ENCODE measurements around the gene RRP12. TPM values are rescaled to one million over a fixed set of nuclear protein-coding genes. Genes with fewer than 3 reads are reported as not detected.
"Not testable (repeated sequence)": the region's sequence is repeated elsewhere in the genome, so short reads cannot be mapped to it uniquely, and the experiment has no call there.

Gene RRP12
- total RNA-seq, 2 donors from 2014 or later = 7.6 to 27.2 TPM

DNA sequence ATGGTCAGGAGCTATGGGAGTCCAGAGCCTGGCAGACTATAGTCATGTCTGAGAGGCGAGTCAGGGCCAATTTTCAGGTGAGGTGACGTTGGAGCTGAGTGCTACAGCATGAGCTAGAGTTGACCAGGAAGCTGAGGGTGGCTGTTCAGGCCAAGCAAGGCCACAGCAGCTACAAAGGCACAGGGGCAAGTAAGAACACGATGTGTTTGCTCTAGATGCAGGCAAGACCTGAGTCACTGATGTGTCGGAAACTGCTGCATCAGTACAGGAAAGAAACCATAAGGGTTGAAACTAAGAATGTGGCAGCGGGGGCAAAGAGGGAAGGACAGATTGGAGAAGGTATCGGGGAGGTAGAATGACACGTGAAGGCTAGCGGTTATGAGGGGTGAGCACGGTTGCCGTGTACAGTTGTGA, 11.8 kb upstream of the RRP12 start:
- DNase-seq = no peak
- intact Hi-C loops (cut with DNase I) = no loop called here
- no peak for ATAC-seq

DNA sequence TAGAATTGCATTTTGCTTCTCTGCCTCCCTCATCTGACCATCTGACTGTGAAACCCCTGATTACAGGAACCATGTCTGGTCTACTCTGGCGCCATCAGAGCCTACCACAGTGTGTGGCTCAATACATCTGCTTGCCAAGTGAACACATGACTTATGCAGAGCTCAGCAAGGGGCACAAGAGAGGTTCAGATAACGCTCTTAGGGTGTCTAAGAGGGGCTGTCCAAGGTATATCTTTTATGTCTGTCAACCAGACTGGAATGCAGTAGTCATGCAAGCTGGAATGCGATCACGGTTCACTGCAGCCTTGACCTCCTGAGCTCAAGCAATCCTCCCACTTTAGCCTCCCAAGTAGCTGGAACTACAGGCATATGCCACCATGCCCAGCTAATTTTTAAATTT, 10.3 kb upstream of the RRP12 start:
- intact Hi-C loops (cut with DNase I) = no loop called here
- DNase-seq (no peak), ATAC-seq (no peak)

DNA sequence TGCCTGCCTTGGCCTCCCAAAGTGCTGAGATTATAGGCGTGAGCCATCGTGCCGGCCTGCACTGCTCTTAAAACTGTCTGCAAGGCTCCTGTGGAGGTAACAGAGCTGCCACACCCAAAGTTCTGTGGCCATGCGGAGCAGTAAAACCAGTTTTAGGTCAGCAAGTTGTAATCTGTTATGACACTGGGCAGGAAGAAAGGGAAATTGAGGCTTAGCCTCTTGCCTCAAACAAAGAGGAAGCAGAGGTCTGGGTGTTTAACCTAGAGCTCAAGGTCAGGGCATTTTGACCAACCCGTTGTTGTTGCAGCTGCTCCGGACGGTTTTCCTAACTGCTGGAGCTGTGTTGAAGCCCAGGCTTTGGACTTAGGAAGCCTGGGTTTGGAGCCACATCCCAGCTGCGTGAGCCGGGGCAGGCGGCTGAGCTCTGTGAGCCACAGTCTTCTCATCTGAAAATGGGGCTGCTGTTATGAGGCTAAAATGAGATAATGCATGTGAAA, 7.4 kb upstream of the RRP12 start:
- ATAC-seq (no peak), DNase-seq (no peak)
- intact Hi-C loops (cut with DNase I) = loop anchor here in 1 of 2 donors (5.0 kb wide), 1 partner anchor 144 kb away; no protein-coding TSS in a partner anchor

DNA sequence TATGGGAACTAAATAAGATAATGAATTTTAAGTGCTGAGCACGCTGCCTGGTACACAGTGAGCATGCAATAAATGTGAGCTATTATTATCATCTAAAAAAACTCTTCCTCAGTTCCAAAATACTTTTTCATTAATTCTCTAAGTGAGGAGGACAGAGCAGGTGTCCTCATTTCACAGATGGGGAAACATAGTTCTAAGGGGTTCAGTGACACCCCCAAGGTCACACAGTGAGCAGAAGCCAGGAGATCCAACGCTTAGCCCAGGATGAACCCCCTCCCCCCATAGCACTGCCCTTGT, 6.8 kb upstream of the RRP12 start:
- ATAC-seq (no peak), DNase-seq (no peak)
- intact Hi-C loops (cut with DNase I) = loop anchor here in 1 of 2 donors (5.0 kb wide), 1 partner anchor 144 kb away; no protein-coding TSS in a partner anchor

DNA sequence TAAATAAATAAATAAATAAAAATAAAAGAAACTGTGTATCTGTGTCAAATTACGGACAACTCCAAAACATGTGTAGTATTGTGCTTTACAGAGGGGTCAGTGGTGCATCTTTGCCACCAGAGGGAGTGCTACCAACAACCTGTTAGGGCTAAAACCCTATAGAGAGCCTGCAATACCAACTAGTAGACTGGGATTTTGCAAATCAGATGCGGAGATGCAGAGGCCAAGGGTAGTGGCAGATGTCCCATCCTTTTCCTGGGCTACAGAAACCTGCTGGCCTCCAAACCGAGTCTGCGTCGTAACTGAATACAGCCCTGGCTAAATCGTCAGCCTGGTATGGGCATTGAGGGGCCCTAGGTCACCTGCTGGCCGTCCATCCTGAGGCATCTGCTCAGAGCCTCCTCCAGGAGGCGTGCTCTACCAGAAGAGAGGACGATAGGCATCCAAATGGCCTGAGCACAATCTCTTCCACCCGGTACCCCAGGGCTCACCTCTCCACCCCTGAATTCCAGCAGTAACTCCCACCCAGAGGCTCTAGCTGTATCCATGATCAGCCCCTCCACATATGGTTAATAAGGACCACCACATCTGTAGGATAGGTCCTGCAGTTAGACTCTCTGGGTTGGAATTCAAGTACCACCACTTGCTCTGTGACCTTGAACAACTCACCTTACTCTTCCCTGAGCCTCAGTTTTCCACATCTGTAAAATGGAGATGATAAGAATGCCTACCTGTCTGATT, 6.2 kb upstream of the RRP12 start:
- peak; percentile 91 to 97 for ATAC-seq
- intact Hi-C loops (cut with DNase I) = loop anchor here in 1 of 2 donors (5.0 kb wide), 1 partner anchor 145 kb away; no protein-coding TSS in a partner anchor
- no peak for DNase-seq

DNA sequence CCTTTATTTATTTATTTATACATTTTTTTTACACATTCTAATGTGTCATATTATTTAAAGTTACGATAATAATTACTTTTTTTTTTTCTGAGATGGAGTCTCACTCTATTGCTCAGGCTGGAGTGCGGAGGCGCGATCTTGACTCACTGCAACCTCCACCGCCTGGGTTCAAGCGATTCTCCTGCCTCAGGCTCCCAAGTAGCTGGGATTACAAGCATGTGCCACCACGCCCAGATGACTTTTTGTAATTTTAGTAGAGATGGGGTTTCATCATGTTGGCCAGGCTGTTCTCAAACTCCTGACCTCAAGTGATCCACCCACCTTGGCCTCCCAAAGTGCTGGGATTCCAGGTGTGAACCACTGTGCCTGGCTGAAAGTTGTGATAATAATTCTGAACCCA, 5.3 kb upstream of the RRP12 start:
- intact Hi-C loops (cut with DNase I) = loop anchor here in 1 of 2 donors (5.0 kb wide), 1 partner anchor 146 kb away; no protein-coding TSS in a partner anchor
- DNase-seq, ATAC-seq: not testable (repeated sequence)

DNA sequence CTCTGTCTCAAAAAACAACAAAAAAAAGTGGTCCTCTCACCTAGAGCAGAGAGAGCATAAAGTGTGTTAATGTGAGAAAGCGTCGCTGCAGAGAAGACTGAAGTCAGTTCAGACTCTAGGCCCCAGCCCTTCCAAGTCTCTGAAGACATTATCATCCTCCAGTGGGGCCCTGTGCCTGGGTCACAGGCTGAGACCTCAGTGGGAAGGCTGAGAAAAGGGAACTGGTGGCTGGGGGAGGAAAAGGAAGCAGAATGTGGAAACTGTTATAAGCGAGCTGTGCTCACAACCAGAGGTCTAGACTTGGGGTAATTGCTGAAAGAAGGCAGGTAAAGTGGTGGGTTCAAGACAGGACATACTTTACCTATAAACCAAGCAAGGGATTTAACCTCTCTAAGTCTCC, 4.9 kb upstream of the RRP12 start:
- ATAC-seq = no peak
- intact Hi-C loops (cut with DNase I) = loop anchor here in 1 of 2 donors (5.0 kb wide), 1 partner anchor 146 kb away; no protein-coding TSS in a partner anchor
- no peak for DNase-seq

DNA sequence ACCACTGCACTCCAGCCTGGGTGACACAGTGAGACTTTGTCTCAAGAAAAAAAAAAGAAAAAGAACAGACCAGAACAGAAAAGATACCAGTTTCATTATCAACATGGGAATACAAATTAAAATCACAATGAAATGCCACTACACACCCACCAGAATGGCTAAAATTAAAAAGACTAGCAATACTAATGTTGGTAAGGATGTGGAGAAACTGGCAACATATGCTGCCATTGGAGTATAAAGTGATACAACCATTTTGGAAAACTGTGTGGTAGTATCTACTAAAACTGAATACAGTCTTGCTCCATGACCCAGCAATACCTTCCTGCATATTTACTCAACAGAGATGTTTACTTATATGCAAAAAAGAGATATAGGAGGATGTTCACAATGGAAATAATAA, 2.9 kb upstream of the RRP12 start:
- ATAC-seq (no peak), DNase-seq (no peak)
- intact Hi-C loops (cut with DNase I) = no loop called here

DNA sequence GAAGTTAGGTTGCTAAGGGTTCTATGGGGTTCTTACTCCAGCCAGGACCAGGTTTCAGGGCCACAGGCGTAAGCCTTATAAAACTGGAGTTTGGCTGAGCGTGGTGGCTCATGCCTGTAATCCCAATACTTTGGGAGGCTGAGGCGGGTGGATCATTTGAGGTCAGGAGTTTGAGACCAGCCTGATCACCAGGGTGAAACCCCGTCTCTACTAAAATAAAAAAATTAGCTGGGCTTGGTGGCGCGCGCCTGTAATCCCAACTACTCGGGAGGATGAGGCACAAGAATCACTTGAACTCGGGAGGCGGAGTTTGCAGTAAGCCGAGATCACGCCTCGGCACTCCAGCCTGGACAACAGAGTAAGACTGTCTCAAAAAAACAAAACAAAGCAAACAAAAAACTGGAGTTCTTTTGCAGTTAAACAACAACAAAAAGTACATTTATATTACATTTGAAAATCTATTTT, 347 bp upstream of the RRP12 start:
- intact Hi-C loops (cut with DNase I) = no loop called here
- no peak for DNase-seq
- ATAC-seq = no peak

DNA sequence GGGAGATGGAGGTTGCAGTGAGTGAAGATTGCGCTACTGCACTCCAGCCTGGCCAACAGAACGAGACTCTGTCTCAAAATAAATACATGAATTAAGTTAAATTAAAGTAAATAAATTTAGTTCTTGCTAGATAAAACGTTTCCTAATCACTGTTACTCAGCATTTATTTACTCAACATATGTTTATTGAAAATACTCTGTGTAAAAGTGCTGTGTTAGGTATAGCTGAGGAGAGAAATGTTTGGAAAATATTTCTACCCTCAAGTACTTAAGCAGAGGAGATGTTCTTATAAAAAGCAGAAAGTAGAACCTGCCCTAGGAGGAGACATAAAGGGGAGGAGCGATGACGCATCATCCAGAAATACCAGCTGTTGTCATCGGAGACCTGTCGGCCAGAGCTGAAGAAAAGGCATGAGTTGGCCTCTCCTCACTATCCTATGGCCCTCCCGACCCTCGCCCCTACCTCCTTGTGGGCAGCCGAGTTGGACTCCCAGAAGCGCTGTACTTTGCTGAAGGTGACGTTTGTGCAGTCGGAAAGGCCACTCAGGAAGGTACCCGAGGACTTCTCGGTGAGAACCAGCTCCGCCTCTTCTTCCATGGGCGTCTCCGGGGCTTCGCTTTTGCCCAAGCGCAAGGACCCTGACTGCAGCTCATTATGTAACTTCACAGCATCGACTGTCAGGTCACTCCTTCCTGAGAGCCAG, 1.1 kb downstream of the RRP12 start:
- DNase-seq (peak; percentile 58), ATAC-seq (peak; percentile 39 to 68)
- intact Hi-C loops (cut with DNase I) = no loop called here

DNA sequence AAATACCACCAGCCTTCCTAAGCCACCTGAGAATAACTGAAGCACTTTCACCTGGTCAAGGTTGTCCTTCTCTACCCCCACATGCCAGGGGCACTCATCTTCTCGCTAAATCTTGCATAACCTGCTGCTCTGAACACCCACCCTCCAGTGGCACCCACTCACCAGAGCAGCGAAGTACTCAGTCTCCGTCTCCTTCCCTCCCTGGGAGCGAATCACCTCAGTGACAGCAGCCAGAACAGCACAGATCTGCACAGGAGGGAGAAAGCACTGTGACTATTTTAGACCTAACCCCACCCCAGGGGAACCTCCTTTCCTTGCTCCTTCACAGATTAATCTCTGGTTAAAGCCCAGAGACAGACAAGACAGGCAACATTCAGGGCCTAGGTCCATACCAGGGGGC, 5.1 kb downstream of the RRP12 start:
- DNase-seq (no peak), ATAC-seq (no peak)
- intact Hi-C loops (cut with DNase I) = no loop called here

DNA sequence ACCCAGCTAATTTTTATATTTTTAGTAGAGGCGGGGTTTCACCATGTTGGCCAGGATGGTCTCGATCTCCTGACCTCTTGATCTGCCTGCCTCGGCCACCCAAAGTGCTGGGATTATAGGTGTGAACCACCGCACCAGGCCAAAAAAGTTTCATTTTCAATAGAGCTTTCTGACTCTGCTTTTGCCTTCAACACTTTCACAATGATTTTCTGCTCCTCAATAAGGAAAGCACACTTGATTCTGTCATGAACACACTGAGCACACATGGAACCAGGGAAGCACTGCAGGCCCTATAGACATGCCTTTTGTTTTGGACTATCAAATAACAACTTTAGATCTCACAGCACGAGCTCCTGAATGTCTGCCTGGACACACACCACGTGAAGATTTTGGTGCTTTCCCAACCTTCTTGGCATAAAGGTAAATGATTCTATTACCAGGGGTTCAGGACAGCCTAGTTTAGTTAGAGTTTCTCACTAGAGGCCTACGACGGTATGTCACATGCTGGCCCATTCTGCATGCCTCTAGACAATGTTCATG, 8.0 kb downstream of the RRP12 start:
- no peak for ATAC-seq
- no peak for DNase-seq
- intact Hi-C loops (cut with DNase I) = no loop called here

DNA sequence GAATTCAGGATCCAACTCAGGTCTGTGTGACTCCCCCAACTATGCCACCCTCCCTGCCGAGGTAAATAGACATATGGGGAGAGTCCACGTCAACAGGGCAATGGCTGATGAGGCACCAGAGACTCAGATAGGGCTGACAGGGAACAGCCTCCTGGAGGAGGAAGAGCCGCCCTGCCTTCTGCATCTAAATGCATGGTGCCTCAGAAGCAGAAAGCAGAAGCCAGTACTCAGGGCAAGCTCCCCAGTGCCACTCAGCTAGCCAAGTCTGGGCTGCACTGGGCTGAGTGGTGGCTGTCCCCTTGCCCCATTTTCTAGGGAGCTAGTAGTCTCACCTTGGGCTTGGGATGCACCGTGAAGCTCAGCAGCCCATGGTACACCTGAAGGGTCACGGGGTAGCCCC, 11.0 kb downstream of the RRP12 start:
- intact Hi-C loops (cut with DNase I) = no loop called here
- DNase-seq = no peak
- no peak for ATAC-seq

DNA sequence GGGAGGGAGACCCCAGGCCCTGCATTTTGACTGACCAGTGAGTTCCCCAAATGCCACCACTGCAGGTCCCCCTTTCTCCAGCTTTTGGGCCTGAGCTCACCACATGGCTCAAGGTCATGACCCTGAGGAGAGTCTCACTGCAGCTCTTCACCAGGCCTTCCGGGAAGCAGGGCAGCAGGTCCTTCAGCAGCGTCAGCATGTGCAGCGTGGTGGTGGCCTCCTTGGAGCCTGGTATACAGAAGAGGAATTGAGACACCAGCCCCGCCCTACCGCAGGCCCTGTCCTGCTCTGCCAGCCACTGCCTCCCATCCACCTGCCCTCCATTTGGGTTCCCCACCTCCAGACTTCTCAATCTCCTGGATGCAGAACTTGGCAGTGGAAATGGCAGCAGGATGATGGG, 13.0 kb downstream of the RRP12 start:
- peak in 1 of 2 donors; percentile 49 for ATAC-seq
- no peak for DNase-seq
- intact Hi-C loops (cut with DNase I) = no loop called here

DNA sequence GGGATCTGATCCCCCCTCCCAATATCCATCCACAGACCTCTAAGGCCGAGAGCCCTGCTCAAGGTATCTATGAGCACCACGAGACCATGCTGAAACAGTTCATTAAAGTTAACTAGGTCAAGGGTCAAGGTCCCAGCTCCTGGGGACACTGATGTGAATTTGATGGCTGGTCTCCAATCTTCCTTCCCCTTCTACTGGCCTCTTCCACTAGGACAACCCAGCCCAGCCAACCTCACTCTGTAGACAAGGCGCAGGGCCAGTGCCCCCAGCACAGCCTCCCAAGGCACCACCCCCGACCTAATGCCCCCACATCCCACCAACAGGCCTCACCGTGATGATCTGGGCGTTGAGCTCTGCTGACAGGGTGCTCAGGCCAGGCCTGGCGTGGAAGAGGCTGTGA, 15.6 kb downstream of the RRP12 start:
- no peak for ATAC-seq
- intact Hi-C loops (cut with DNase I) = no loop called here
- DNase-seq = no peak

DNA sequence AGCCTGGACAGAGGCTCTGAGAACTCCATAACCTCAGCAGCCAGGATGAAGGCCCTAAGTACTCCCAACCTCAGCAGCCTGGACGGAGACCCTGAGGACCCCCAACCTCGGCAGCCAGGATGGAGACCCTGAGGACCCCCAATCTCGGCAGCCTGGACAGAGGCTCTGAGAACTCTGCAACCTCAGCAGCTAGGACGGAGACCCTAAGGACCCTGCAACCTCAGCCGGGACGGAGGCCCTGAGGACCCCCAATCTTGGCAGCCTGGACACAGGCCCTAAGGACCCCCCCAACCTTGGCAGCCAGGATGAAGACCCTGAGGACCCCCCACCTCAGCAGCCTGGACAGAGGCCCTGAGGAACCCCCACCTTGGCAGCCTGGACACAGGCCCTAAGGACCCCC, 16.5 kb downstream of the RRP12 start:
- intact Hi-C loops (cut with DNase I) = no loop called here
- ATAC-seq (no peak), DNase-seq (no peak)

DNA sequence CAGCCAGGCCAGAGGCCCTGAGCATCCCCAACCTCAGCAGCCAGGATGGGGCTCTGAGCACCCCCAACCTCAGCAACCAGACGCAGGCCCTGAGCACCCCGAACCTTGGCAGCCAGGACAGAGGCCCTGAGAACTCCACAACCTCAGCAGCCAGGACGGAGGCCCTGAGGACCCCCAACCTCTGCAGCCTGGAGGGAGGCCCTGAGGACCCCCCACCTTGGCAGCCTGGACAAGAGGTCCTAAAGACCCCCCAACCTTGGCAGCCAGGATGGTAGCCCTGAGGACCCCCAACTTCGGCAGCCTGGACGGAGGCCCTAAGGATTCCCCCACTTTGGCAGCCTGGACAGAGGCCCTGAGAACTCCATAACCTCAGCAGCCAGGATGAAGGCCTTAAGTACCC, 17.0 kb downstream of the RRP12 start:
- DNase-seq = no peak
- intact Hi-C loops (cut with DNase I) = no loop called here
- ATAC-seq = no peak

DNA sequence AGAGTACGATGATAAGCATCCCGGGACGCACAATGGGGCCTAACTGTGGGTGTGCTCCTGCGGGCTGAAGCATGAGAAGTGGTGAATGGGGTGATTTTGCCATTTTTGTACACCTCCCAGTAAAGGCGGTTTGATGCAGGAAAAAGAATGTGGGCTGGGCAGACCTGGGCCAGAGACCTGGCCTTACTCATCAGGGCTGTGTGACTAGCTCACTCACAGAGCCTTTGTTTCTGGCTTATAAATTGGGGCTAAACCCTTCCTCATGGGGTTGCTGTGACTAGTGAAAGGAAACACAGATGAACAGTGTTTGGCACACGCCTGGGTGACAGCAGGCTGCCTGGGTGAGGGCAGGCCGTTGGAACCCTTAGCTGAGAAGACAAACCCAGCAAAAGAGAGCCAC, 18.0 kb downstream of the RRP12 start:
- ATAC-seq (no peak), DNase-seq (no peak)
- intact Hi-C loops (cut with DNase I) = no loop called here

DNA sequence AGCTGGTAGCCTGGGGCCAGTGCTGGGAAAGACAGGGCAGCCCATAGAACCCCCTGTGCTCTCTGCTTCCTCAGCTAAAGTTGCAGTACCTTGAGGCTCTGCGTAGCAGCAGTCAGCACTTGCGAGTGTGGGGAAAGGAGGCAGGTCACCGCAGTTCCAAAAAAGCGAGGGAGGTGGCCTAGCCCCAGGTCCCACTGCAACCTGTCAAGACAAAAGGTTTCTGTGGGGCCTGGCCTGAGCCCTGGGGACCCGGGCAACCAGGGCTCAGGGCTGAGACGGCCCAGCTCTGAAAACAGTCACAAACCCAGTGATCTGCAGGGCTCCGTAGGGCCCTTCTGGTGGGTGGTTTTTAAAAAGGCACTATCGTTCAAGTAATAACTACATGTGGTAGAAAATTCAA, 19.5 kb downstream of the RRP12 start:
- no peak for ATAC-seq
- DNase-seq = no peak
- intact Hi-C loops (cut with DNase I) = no loop called here

DNA sequence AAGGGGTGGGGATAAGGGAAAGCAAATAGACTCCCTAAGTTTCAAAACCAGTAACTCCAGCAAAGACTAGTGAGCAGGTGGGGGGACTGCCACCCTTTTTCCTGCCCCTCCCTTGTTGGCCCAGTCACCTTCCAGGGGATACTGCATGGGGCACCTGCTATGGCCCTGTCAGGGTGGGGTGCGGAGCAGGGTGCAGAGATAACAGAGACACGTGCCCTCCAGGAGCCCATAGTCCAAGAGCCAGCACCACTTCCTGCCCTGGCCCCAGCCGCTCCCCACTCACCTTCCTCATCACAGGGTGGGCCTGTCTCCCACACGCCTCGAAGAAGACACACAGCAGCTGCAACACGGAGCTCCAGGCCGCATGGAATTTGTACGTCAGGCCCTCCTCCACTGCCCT, 20.6 kb downstream of the RRP12 start:
- ATAC-seq = no peak
- intact Hi-C loops (cut with DNase I) = no loop called here

More for the DNA sequence above, 20.6 kb downstream of the RRP12 start:
- DNase-seq = no peak

Data from left cardiac atrium (tissue), 4 donors.